Glutamatergic neuron (in vitro differentiated cells): ENCODE data around the gene LMOD1. TPM values are rescaled to one million over a fixed set of nuclear protein-coding genes. Genes with fewer than 3 reads are reported as not detected.
A peak's percentile ranks its signal among the peaks of the same experiment; 100 is the strongest.

Source experiments
- DNase-seq: peaks from one replicate; pipeline ENCODE4 v3.0.0; 2022
- H3K27ac Mint-ChIP-seq: one replicate; pipeline ENCODE4 v1.8.0; 2020; ENCODE audit warnings: mild to moderate bottlenecking, mixed read lengths, inconsistent platforms; ENCODE audit not compliant: unreplicated experiment
- H3K27me3 Mint-ChIP-seq: one replicate; pipeline ENCODE4 v1.8.0; 2020; ENCODE audit warnings: mild to moderate bottlenecking, moderate library complexity, mixed read lengths, inconsistent platforms; ENCODE audit not compliant: unreplicated experiment
- H3K36me3 Mint-ChIP-seq: one replicate; pipeline ENCODE4 v1.8.0; 2020; ENCODE audit warnings: mild to moderate bottlenecking, mixed read lengths, inconsistent platforms; ENCODE audit not compliant: unreplicated experiment
- H3K4me1 Mint-ChIP-seq: one replicate; pipeline ENCODE4 v1.8.0; 2020; ENCODE audit warnings: mild to moderate bottlenecking, low read depth, mixed read lengths, inconsistent platforms; ENCODE audit not compliant: unreplicated experiment
- H3K4me3 Mint-ChIP-seq: one replicate; pipeline ENCODE4 v1.8.0; 2020; ENCODE audit warnings: mild to moderate bottlenecking, mixed read lengths, inconsistent platforms; ENCODE audit not compliant: unreplicated experiment
- H3K9me3 Mint-ChIP-seq: one replicate; pipeline ENCODE4 v1.8.0; 2020; ENCODE audit warnings: mild to moderate bottlenecking, moderate library complexity, mixed read lengths, inconsistent platforms; ENCODE audit not compliant: unreplicated experiment
- CTCF ChIP-seq: fragments of 200-600 bp; sonication (generic); IDR thresholded peaks from one replicate; pipeline ENCODE4 v1.5.0; 2021; ENCODE audit not compliant: partially characterized antibody, unreplicated experiment
- total RNA-seq: library from RNA; stranded (reverse); fragmentation: NEBNext Ultra II Directional; extraction: Animal tissue kit (Norgen Biotek cat#: 25700); gene quantifications from one replicate; pipeline ENCODE4 v1.2.1, GENCODE V29; 2021; ENCODE audit not compliant: unreplicated experiment

LMOD1 gene
- total RNA-seq, 1 donor from 2014 or later, result 0.20 TPM

DNA sequence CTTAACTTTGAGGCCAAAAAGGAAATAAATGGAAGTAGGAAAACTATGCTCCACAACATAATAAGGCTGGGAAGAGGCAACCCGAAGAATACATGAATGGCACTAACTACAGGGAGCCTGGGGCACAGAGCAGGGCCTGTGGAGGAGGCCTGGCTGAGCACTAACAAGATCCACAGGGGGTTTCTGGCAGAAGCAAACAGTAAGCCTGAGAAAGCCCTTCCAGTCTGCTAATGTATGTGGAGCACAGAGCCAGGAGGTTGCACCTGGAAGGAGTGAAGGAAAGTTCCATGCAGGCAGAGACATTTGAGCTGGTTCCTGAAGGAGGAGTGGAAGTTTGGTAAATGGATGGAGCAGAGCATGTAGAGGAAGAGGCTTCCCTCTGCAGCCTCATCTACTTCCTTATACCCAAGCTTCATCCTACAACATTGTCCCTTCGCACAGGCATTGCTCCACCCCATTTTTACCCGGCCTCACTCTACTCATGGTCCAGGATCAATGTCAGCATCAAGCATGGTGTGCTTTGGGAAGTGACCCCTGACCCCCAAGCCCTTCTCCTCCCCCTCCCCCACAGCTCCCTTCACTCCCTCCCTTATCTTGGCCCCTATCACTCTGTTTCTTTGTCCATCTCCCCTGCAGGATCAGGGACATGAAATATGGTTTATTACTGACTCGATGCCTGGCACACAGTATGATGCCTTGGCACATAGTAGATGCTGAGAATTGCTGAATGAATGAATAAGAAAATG lies 34.3 kb downstream of the LMOD1 start:
- Mint-ChIP-seq H3K4me1 (peaks cover 5% of the 10 kb centered on the region), H3K9me3 (peaks cover 2% of the 10 kb centered on the region), H3K36me3 (no peaks in the 10 kb centered on the region), H3K27ac (no peak overlapping the region), H3K4me3 (no peak overlapping the region), H3K27me3 (peaks cover 12% of the 10 kb centered on the region)
- no peak for DNase-seq
- TF ChIP-seq CTCF, result no peak

- Mint-ChIP-seq H3K4me1 (peaks cover 13% of the 10 kb centered on the region), H3K4me3 (no peak overlapping the region), H3K27ac (no peak overlapping the region), H3K9me3 (peaks cover 4% of the 10 kb centered on the region), H3K36me3 (no peaks in the 10 kb centered on the region), H3K27me3 (peaks cover 10% of the 10 kb centered on the region)
- DNase-seq, result no peak
- no peak for TF ChIP-seq CTCF
Measured at GRCh38 chr1:201907621-201908020, 38.7 kb downstream of the LMOD1 start.

- Mint-ChIP-seq H3K27ac (no peak overlapping the region), H3K4me3 (no peak overlapping the region), H3K9me3 (peaks cover 4% of the 10 kb centered on the region), H3K36me3 (no peaks in the 10 kb centered on the region), H3K4me1 (peaks cover 13% of the 10 kb centered on the region), H3K27me3 (peaks cover 6% of the 10 kb centered on the region)
- no peak for TF ChIP-seq CTCF
- peak; percentile 50 for DNase-seq
Measured at GRCh38 chr1:201906336-201906735, 40.0 kb downstream of the LMOD1 start.

GRCh38 chr1:201905234-201905890 lies 41.0 kb downstream of the LMOD1 start:
- peaks cover 13% of the 10 kb centered on the region for H3K4me1 Mint-ChIP-seq
- H3K9me3 Mint-ChIP-seq, result peaks cover 4% of the 10 kb centered on the region
- H3K27me3 Mint-ChIP-seq, result peaks cover 7% of the 10 kb centered on the region
- TF ChIP-seq CTCF, result no peak
- no peaks in the 10 kb centered on the region for H3K36me3 Mint-ChIP-seq
- no peak for DNase-seq
- H3K4me3 Mint-ChIP-seq, result no peak overlapping the region
- H3K27ac Mint-ChIP-seq, result no peak overlapping the region

DNA sequence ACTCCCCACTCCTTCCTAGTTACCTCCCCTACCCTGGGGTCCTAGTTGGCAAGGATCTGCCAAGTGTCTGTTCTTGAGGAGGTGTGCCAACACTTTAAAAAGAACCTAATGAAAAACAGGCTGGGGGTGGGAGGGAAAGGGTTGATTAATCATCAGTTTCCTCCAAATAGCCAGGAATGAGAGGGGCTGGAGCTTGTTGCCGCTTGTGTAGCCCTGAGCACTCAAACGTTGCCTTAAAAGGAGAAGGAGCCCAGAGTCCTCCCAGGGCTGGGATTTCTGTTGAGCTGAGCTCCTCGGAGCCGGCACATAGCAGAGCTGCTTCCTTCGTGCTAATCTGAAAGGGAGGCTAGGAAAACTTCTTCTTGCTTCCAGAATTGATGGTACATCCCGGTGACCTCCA lies 41.8 kb downstream of the LMOD1 start:
- Mint-ChIP-seq H3K4me1 (peaks cover 13% of the 10 kb centered on the region), H3K4me3 (no peak overlapping the region)
- no peak for TF ChIP-seq CTCF

More for the DNA sequence above, 41.8 kb downstream of the LMOD1 start:
- H3K36me3 Mint-ChIP-seq, result no peaks in the 10 kb centered on the region
- no peak for DNase-seq
- peaks cover 6% of the 10 kb centered on the region for H3K9me3 Mint-ChIP-seq
- peaks cover 9% of the 10 kb centered on the region for H3K27me3 Mint-ChIP-seq
- H3K27ac Mint-ChIP-seq, result no peak overlapping the region
